Duodenal mucosa (tissue), 2 donors: ENCODE measurements around the gene FBXW9.

ENCODE experiments used
- H3K27ac ChIP-seq: one replicate; pipeline ENCODE4 v1.7.0; 2013; ENCODE audit warnings: low read depth, low read length
- H3K27me3 ChIP-seq, 2 donors: one replicate each; pipeline ENCODE4 v1.7.0; 2013; ENCODE audit warnings: low read length in 2 of 2, control low read depth in 1 of 2; ENCODE audit not compliant: insufficient read depth in 2 of 2, control insufficient read depth in 1 of 2
- H3K36me3 ChIP-seq, 2 donors: one replicate each; pipeline ENCODE4 v1.7.0; 2013; ENCODE audit warnings: low read length in 2 of 2, control low read depth in 1 of 2; ENCODE audit not compliant: insufficient read depth in 2 of 2, control insufficient read depth in 1 of 2
- H3K4me1 ChIP-seq, 2 donors: one replicate each; pipeline ENCODE4 v1.7.0; 2013; ENCODE audit warnings: low read length in 2 of 2, control low read depth in 1 of 2; ENCODE audit not compliant: insufficient read depth in 2 of 2, control insufficient read depth in 1 of 2
- H3K4me3 ChIP-seq, 2 donors: one replicate each; pipeline ENCODE4 v1.7.0; 2013; ENCODE audit warnings: low read length in 2 of 2, low read depth in 1 of 2
- H3K9ac ChIP-seq, 2 donors: one replicate each; pipeline ENCODE4 v1.7.0; 2013; ENCODE audit warnings: low read length in 2 of 2, low read depth in 1 of 2
- H3K9me3 ChIP-seq, 2 donors: one replicate each; pipeline ENCODE4 v1.7.0; 2013; ENCODE audit warnings: low read length in 2 of 2, control low read depth in 1 of 2; ENCODE audit not compliant: control insufficient read depth in 1 of 2

FBXW9 gene

DNA sequence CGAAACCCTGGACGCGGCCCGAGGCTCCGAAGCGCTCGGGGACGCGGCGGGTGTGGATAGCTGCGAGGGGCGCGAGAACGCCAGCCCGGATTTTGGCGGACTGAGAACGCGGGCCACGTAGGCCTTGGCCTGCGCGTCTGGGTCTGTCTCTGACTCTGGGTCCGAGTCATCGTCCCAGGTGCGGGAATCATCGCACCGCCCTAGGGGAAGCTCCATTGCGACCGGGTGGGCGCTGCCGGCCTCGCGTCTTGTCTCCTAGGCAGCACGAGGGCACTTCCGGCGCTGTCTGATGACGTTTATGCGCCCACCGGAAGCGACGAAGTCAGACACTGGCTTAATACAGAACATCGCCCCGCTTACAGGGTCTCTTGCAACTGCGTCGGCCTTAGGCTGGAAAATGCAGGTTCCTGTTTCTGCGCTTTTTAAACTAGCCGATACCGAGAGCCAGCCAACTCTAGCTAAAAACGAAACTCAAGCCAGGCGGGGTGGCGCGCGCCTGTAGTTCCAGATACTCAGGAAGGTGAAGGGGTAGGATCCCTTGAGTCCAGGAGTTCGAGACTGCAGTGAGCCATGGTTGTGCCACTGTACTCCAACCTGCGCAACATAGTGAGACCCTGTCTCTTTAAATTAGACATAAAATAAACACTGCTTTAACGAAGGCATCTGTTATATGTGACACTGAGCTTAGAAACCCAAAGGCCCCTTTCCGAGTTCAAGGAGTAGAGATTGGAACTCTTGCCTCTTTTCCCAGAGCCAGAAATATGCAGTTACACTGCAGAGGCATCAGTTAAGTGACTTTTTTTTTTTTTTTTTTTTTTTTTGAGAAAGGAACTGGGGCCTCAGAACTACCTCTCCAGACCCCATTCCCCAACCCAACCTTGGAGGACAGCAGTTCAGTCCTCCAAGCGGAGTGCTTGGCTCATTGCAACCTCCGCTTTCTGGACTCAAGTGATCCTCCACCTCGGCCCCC, at the start of gene FBXW9:
Gene FBXW9 (minus strand): TSS at position 266 of the 970 bp plus-strand sequence. CDS start 50 bp downstream, at position 216.
- Histone ChIP-seq H3K9me3 (no peaks in the 10 kb centered on the region), H3K4me1 (peaks cover 12 to 15% of the 10 kb centered on the region in 2 donors), H3K4me3 (peak within 1 kb of the TSS; percentile 91 to 98), H3K36me3 (peaks cover 5 to 18% of the 10 kb centered on the region in 2 donors), H3K27ac (peak within 1 kb of the TSS; percentile 79), H3K27me3 (no peaks in the 10 kb centered on the region), H3K9ac (peak within 1 kb of the TSS; percentile 83 to 86)

DNA sequence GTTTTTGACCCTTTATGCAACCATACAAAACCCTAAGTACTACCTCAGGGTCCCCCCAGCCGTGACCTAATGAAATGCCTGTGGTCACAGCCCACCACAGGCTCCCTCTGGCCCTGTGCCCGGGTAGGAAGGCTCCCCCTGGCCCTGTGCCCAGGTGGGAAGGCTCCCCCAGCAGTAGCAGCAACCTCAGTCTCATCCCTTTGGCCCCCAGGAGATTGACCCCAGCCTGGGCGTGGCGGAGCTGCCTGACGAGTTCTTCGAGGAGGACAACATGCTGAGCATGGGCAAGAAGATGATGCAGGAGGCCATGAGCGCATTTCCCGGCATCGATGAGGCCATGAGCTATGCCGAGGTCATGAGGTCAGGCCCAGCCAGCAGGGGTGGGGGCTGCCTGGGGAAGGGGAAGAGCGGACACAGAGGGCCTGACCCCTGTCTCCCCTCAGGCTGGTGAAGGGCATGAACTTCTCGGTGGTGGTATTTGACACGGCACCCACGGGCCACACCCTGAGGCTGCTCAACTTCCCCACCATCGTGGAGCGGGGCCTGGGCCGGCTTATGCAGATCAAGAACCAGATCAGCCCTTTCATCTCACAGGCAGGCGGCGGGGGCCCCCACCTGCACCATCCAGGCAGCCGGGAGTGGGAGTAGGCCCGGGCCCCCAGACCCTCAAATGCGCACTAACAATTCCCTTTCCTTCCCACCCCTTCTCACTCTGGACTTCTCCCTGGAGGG, 48.9 kb upstream of the FBXW9 start:
- H3K9ac ChIP-seq, result no peak overlapping the region
- H3K4me1 ChIP-seq, result no peaks in the 10 kb centered on the region
- H3K27ac ChIP-seq, result no peak overlapping the region
- peaks cover 4 to 8% of the 10 kb centered on the region in 2 donors for H3K9me3 ChIP-seq
- peaks cover 18 to 35% of the 10 kb centered on the region in 2 donors for H3K36me3 ChIP-seq
- H3K27me3 ChIP-seq, result peaks cover 0 to 7% of the 10 kb centered on the region in 2 donors
- no peak overlapping the region for H3K4me3 ChIP-seq

DNA sequence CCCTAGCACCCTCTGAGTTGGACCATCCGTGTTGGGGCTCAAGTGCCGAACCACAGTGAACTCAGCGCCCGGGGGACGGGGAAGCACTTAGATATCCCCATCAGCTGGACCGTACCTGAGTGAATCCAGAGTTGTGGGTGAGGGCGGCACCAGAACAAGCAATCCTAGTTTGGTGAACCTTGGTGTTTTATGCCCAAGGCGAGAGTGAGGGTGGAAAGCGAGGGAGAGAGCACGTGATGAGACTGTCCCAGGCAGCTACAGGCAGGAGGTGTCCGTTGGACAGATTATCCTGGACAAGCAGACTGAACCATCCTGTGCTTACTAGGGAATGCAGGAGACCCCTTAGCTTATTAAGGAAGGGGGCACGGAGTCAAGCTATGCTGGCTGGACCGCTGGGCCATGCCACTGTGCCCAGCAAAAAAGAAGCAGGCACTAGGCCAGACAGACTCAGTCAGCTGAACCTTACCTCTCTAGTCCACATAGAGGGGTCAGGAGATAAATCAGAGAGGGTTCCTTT, 41.5 kb upstream of the FBXW9 start:
- no peak overlapping the region for H3K27ac ChIP-seq
- peaks cover 18 to 25% of the 10 kb centered on the region in 2 donors for H3K4me1 ChIP-seq
- no peaks in the 10 kb centered on the region for H3K9me3 ChIP-seq
- peak overlapping the region; percentile 98 to 99 for H3K4me3 ChIP-seq
- H3K27me3 ChIP-seq, result no peaks in the 10 kb centered on the region
- H3K9ac ChIP-seq, result peak overlapping the region; percentile 71 to 82
- peaks cover 0 to 10% of the 10 kb centered on the region in 2 donors for H3K36me3 ChIP-seq

DNA sequence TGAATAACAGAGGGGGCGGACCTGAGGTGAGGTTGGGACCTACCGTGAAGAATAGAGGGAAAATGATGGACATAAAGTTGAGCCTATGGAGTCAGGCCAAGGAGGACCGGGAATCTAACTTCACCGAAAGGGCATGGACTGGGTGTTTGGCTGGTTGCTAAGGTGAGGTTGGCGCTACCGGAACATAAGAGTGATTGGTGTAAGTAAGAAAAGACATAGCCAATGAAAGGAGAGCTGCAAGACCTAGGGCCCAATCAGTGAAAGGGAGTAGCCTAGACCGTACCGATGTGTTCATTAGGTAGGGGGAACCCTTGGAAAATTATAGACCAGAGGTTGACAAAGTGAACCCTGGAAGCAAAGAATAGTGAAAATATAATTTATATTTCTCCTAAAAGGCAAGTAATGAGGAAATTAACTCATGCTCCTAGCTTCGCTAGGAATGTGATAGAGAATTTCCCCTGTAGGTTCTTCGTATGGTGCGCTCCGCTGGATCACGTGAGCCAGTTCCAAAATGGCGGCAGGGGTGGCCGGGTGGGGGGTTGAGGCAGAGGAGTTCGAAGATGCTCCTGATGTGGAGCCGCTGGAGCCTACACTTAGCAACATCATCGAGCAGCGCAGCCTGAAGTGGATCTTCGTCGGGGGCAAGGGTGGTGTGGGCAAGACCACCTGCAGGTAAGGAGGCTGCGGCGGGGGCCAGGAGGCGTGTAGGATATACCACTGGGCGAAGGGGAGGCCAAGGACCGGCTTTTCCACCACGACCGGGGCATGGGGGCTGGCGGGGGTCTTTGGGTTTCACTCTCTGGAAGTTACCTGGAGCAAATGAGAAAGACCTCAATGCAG, 40.8 kb upstream of the FBXW9 start, which contains the start of gene GET3:
Gene GET3 (plus strand): TSS at position 503 of the 840 bp plus-strand sequence. CDS start 9 bp downstream, at position 512.
- Histone ChIP-seq H3K36me3 (peaks cover 0 to 13% of the 10 kb centered on the region in 2 donors), H3K4me1 (peaks cover 19 to 31% of the 10 kb centered on the region in 2 donors), H3K9ac (peak within 1 kb of the TSS; percentile 71 to 82), H3K9me3 (no peaks in the 10 kb centered on the region), H3K27me3 (no peaks in the 10 kb centered on the region), H3K27ac (peak within 1 kb of the TSS; percentile 61), H3K4me3 (peak within 1 kb of the TSS; percentile 98 to 99)

DNA sequence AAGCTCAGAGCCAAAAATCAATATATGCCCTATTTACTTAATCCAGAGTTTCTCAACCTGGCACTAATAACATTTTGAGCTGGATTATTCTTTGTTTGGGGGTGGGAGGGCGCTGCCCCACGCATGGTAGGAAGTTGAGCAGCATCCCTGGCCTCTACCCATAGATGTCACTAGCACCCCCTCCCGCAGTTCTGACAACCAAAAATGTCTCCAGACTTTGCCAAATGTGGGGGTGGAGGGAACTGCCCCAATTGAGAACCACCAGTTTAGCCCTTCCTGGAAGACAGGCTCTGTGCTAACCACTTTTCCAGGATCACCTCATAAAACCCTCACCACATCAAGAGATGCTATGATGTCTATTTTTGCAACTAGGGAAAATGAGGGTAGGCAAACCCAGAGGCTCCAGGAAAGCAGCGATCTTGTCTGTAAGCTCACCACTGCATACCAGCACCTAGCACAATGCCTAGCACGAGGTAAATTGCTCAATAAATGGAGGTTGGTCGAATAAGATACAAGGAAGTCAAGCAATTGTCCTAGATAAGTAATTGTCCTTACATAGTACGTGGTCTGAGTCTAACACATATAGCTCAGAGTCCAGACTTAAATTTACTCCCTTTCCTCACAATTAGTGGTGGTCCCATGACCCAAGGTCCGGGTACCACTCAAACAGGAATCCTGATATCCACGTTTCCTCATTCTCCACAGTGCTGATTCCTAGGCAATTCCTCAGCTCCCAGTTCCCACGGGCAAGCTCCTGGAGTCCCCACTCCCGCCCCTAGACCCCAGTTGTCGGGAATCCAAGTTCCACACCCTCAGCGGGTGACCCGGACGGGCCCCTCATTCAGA, 37.2 kb upstream of the FBXW9 start:
- Histone ChIP-seq H3K27ac (peak overlapping the region; percentile 88), H3K9ac (peak overlapping the region; percentile 82 to 87), H3K4me1 (peaks cover 20 to 33% of the 10 kb centered on the region in 2 donors), H3K9me3 (no peaks in the 10 kb centered on the region), H3K27me3 (no peaks in the 10 kb centered on the region), H3K36me3 (peaks cover 21 to 33% of the 10 kb centered on the region in 2 donors), H3K4me3 (peak overlapping the region; percentile 96)

DNA sequence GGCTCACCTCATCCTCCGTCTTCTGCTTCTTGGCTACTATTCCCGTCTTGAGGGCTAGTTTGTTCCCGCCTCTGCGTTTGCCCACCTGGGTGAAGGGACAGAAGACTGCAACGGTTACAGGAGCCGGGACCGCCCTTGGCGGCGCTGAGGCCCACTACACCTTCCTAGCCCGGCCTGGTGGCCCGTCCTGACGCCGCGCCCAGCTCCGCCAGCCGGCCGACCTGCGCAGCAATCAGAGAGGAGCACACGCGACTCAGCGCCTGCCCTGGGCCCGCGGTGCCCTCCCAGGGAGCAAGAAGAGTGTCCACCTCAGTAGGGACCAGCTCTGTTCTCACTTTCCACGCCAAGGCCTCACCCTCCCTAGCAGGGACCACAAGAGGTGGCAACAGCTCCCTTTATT, 34.9 kb upstream of the FBXW9 start:
- Histone ChIP-seq H3K4me1 (peaks cover 12 to 18% of the 10 kb centered on the region in 2 donors), H3K36me3 (peaks cover 21 to 42% of the 10 kb centered on the region in 2 donors), H3K9ac (no peak overlapping the region), H3K4me3 (no peak overlapping the region), H3K27ac (no peak overlapping the region), H3K27me3 (no peaks in the 10 kb centered on the region), H3K9me3 (no peaks in the 10 kb centered on the region)

DNA sequence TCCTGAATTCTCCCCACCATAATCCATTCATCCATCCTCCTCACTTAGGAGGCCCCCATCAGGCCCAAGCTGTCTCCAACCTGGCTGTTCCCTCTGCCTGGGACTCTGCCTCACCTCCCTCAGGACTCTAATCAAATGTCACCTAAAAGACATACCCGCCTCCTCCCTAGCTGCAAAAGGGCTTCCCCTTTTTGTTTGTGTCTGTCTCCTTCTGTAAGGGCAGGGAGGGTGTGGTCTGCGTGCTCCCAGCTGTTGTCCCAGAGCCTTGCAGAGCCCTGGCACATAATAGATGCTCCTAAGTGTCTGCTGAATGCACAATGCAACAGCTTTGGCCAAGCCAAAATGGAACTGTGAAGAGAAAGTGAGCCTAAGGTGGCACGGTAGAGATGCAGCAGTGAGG, 33.6 kb upstream of the FBXW9 start:
- Histone ChIP-seq H3K9ac (no peak overlapping the region), H3K9me3 (no peaks in the 10 kb centered on the region), H3K27ac (no peak overlapping the region), H3K36me3 (peaks cover 21 to 42% of the 10 kb centered on the region in 2 donors), H3K4me3 (no peak overlapping the region), H3K4me1 (peaks cover 12 to 18% of the 10 kb centered on the region in 2 donors), H3K27me3 (no peaks in the 10 kb centered on the region)

DNA sequence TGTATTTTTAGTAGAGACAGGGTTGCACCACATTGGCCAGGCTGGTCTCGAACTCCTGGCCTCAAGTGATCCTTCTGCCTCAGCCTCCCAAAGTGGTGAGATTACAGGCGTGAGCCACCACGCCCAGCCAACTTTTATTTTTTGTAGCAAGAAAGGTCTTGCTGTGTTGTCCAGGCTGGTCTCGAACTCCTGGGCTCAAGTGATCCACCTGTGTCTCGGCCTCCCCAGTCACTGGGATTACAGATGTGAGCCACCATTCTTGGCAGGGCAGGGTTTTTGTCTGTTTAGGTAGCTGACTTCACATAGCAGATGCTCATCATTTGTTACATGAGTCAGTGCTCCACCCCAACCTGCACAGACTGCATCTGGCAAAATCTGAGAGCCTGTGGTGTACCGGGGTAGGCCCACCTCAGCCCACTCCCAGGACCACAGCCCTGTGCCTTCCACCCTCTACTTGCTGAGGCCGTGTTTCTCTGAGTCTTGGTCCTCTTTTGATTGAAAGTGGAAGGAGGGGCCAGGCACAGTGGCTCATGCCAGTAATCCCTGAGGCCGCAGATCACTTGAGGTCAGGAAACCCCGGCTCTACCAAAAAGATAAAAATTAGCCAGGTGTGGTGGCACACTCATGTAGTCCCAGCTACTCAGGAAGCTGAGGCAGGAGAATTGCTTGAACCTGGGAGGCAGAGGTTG, 31.5 kb upstream of the FBXW9 start:
- Histone ChIP-seq H3K4me3 (no peak overlapping the region), H3K4me1 (peaks cover 10 to 22% of the 10 kb centered on the region in 2 donors), H3K36me3 (peaks cover 21 to 42% of the 10 kb centered on the region in 2 donors), H3K9ac (no peak overlapping the region), H3K27ac (no peak overlapping the region), H3K27me3 (no peaks in the 10 kb centered on the region), H3K9me3 (no peaks in the 10 kb centered on the region)
